H1 (cell line): ENCODE measurements around the gene ENPP5. TPM values are rescaled to one million over a fixed set of nuclear protein-coding genes. Genes with fewer than 3 reads are reported as not detected.

Experiments used
- CTCF ChIA-PET: fragments of 300-600 bp; sonication (Branson Sonifier 250); formaldehyde crosslinking; loops from one replicate; lab custom pipeline; 2021; ENCODE audit not compliant: partially characterized antibody; lab: Charles Lee
- POLR2A ChIA-PET: fragments of 300-600 bp; sonication (Branson Sonifier 250); formaldehyde crosslinking; loops from one replicate; lab custom pipeline; 2021; ENCODE audit warnings: inconsistent platforms; ENCODE audit not compliant: partially characterized antibody; lab: Charles Lee
- DNase-seq, 2 experiments: peaks; one replicate each; pipeline versions ENCODE4 v3.0.0 to v3.0.0-alpha.2; 2010 to 2022; ENCODE audit warnings: low spot score in 2 of 2, low read depth in 1 of 2, mixed read lengths in 1 of 2
- FAIRE-seq: peaks from 2 replicates; lab custom pipeline; 2011; peaks lifted over from hg19 to GRCh38; lab: Jason Lieb, UNC
- H2AFZ ChIP-seq: 2 replicates; pipeline ENCODE4 v1.8.1; 2012; ENCODE audit warnings: low read length, inconsistent platforms
- H2AK5ac ChIP-seq: 2 replicates; pipeline ENCODE4 v1.6.1; 2013; ENCODE audit warnings: low read depth, low read length
- H2BK120ac ChIP-seq: replicated peaks from 2 replicates; pipeline ENCODE3; 2013; ENCODE audit warnings: low read depth, low read length, inconsistent platforms
- H2BK12ac ChIP-seq: 2 replicates; pipeline ENCODE4 v1.6.1; 2013; ENCODE audit warnings: low read depth, low read length
- H2BK15ac ChIP-seq: 2 replicates; pipeline ENCODE4 v1.6.1; 2013; ENCODE audit warnings: low read length
- H2BK20ac ChIP-seq: 2 replicates; pipeline ENCODE4 v1.6.1; 2013; ENCODE audit warnings: low read length
- H2BK5ac ChIP-seq: 2 replicates; pipeline ENCODE4 v1.6.1; 2013; ENCODE audit warnings: low read depth, low read length
- H3K14ac ChIP-seq: 2 replicates; pipeline ENCODE4 v1.6.1; 2013; ENCODE audit warnings: inconsistent platforms; ENCODE audit not compliant: insufficient read length
- H3K18ac ChIP-seq: 2 replicates; pipeline ENCODE4 v1.6.1; 2013; ENCODE audit warnings: low read length; ENCODE audit errors: extremely low read depth
- H3K23ac ChIP-seq: 2 replicates; pipeline ENCODE4 v1.6.1; 2013; ENCODE audit warnings: inconsistent platforms; ENCODE audit not compliant: insufficient read length
- H3K23me2 ChIP-seq: 2 replicates; pipeline ENCODE4 v1.6.1; 2013; ENCODE audit warnings: low read depth, low read length
- H3K27ac ChIP-seq: 2 replicates; pipeline ENCODE4 v1.6.1; 2011; ENCODE audit warnings: low read depth, low read length, inconsistent platforms
- H3K27me3 ChIP-seq, 4 experiments: replicated peaks in 1 of 4; 1 replicate in 1 of 4; 2 replicates in 3 of 4; pipeline versions ENCODE4 v1.6.1 to v1.8.1; 2011 to 2013; ENCODE audit warnings: low read length in 3 of 4, mild to moderate bottlenecking in 3 of 4, inconsistent platforms in 2 of 4, mixed read lengths in 2 of 4, moderate library complexity in 1 of 4; ENCODE audit not compliant: control insufficient read depth in 3 of 4, insufficient read depth in 3 of 4; ENCODE audit errors: extremely low read depth in 1 of 4
- H3K36me3 ChIP-seq, 4 experiments: 2 replicates each; pipeline versions ENCODE4 v1.6.1 to v1.8.1; 2011 to 2013; ENCODE audit warnings: mild to moderate bottlenecking in 4 of 4, low read length in 3 of 4, moderate library complexity in 2 of 4, control low read depth in 1 of 4, inconsistent platforms in 1 of 4; ENCODE audit not compliant: insufficient read depth in 4 of 4, control insufficient read depth in 2 of 4
- H3K4ac ChIP-seq: replicated peaks from 2 replicates; pipeline ENCODE3; 2013; ENCODE audit warnings: low read length, low read depth, mixed read lengths, inconsistent platforms; ENCODE audit not compliant: insufficient read length
- H3K4me1 ChIP-seq, 4 experiments: replicated peaks in 1 of 4; 1 replicate in 1 of 4; 2 replicates in 3 of 4; pipeline versions ENCODE4 v1.6.1 to v1.8.1; 2011 to 2013; ENCODE audit warnings: low read length in 3 of 4, inconsistent platforms in 2 of 4, mixed read lengths in 1 of 4; ENCODE audit not compliant: insufficient read depth in 4 of 4, control insufficient read depth in 3 of 4
- H3K4me2 ChIP-seq, 2 experiments: 2 replicates each; pipeline versions ENCODE4 v1.6.1 to v1.8.1; 2011 to 2013; ENCODE audit warnings: low read depth in 2 of 2, low read length in 2 of 2, control low read depth in 1 of 2, inconsistent platforms in 1 of 2, mild to moderate bottlenecking in 1 of 2; ENCODE audit not compliant: insufficient read depth in 1 of 2
- H3K4me3 ChIP-seq, 4 experiments: fragments of 200-600, 300-600 bp in 1 of 4; sonication (generic), shearing (Covaris generic), sonication (Bioruptor Twin) in 1 of 4; 2 replicates each; pipeline versions ENCODE4 v1.5.1 to v1.8.1; 2011 to 2016; ENCODE audit warnings: low read length in 4 of 4, low read depth in 3 of 4, control low read depth in 2 of 4, inconsistent platforms in 2 of 4, mild to moderate bottlenecking in 2 of 4, mixed read lengths in 1 of 4, moderate library complexity in 1 of 4; ENCODE audit not compliant: insufficient read depth in 2 of 4; ENCODE audit errors: extremely low read depth in 1 of 4
- H3K56ac ChIP-seq: replicated peaks from 2 replicates; pipeline ENCODE3; 2013; ENCODE audit warnings: low read depth, mild to moderate bottlenecking, mixed read lengths, low read length, inconsistent platforms; ENCODE audit not compliant: insufficient read length
- H3K79me1 ChIP-seq: 2 replicates; pipeline ENCODE4 v1.6.1; 2013; ENCODE audit warnings: low read depth, low read length, control low read depth
- H3K79me2 ChIP-seq, 2 experiments: 2 replicates each; pipeline versions ENCODE4 v1.6.1 to v1.8.1; 2012 to 2013; ENCODE audit warnings: low read length in 2 of 2, mild to moderate bottlenecking in 2 of 2, inconsistent platforms in 1 of 2; ENCODE audit not compliant: insufficient read depth in 2 of 2, control insufficient read depth in 1 of 2
- H3K9ac ChIP-seq, 4 experiments: replicated peaks in 1 of 4; 1 replicate in 1 of 4; 2 replicates in 3 of 4; pipeline versions ENCODE4 v1.6.1 to v1.8.1; 2011 to 2013; ENCODE audit warnings: low read depth in 3 of 4, low read length in 3 of 4, control low read depth in 2 of 4, mild to moderate bottlenecking in 2 of 4, moderate library complexity in 2 of 4, inconsistent platforms in 1 of 4; ENCODE audit errors: extremely low read depth in 1 of 4
- H3K9me3 ChIP-seq, 2 experiments: 2 replicates each; pipeline versions ENCODE4 v1.6.1 to v1.8.1; 2012 to 2013; ENCODE audit warnings: mild to moderate bottlenecking in 2 of 2, moderate library complexity in 2 of 2, control low read depth in 1 of 2, inconsistent platforms in 1 of 2, low read depth in 1 of 2, low read length in 1 of 2, mixed read lengths in 1 of 2; ENCODE audit not compliant: insufficient read depth in 2 of 2
- H4K20me1 ChIP-seq, 2 experiments: replicated peaks in 1 of 2; 2 replicates each; pipeline versions ENCODE3 to v1.8.1; 2011 to 2013; ENCODE audit warnings: inconsistent platforms in 2 of 2, low read length in 2 of 2, mild to moderate bottlenecking in 1 of 2; ENCODE audit not compliant: insufficient read depth in 2 of 2, control insufficient read depth in 1 of 2
- H4K5ac ChIP-seq: 2 replicates; pipeline ENCODE4 v1.6.1; 2013; ENCODE audit warnings: low read length, low read depth, mixed read lengths, inconsistent platforms; ENCODE audit not compliant: insufficient read length
- H4K8ac ChIP-seq: 2 replicates; pipeline ENCODE4 v1.8.0; 2013; ENCODE audit warnings: mild to moderate bottlenecking, moderate library complexity, low read length, inconsistent platforms; ENCODE audit not compliant: insufficient read depth; ENCODE audit errors: extremely low read depth
- H4K91ac ChIP-seq: replicated peaks from 2 replicates; pipeline ENCODE3; 2013; ENCODE audit warnings: low read length, mixed read lengths, inconsistent platforms; ENCODE audit not compliant: insufficient read length
- CBX5 ChIP-seq: fragments of 300-800, 300-1000 bp; sonication (generic); IDR thresholded peaks from 2 replicates; pipeline ENCODE4 v1.7.1; 2016; ENCODE audit warnings: antibody characterized with exemption, low read length, low read depth
- FOSL1 ChIP-seq: IDR thresholded peaks from 2 replicates; pipeline ENCODE4 v1.6.1; 2011; ENCODE audit warnings: mild to moderate bottlenecking, low read depth, low read length, moderate library complexity; ENCODE audit not compliant: insufficient read depth
- HDAC2 ChIP-seq, 2 experiments: fragments of 300-600 bp in 1 of 2; sonication (generic) in 1 of 2; IDR thresholded peaks; 2 replicates each; pipeline ENCODE4 v1.6.1; 2011 to 2012; ENCODE audit warnings: low read depth in 2 of 2, low read length in 2 of 2, mild to moderate bottlenecking in 2 of 2, moderate library complexity in 2 of 2, borderline replicate concordance in 1 of 2, inconsistent platforms in 1 of 2
- HDAC6 ChIP-seq: IDR thresholded peaks from one replicate; pipeline ENCODE4 v1.7.1; 2012; ENCODE audit warnings: low read depth, mild to moderate bottlenecking, inconsistent platforms, low read length, moderate library complexity
- JUND ChIP-seq: IDR thresholded peaks from 2 replicates; pipeline ENCODE4 v1.6.1; 2011; ENCODE audit warnings: mild to moderate bottlenecking, improper control_type of control experiment, low read length
- KDM4A ChIP-seq: IDR thresholded peaks from one replicate; pipeline ENCODE4 v1.7.1; 2012; ENCODE audit warnings: low read depth, mild to moderate bottlenecking, moderate library complexity, low read length, inconsistent platforms; ENCODE audit not compliant: severe bottlenecking
- MAFK ChIP-seq: IDR thresholded peaks from 2 replicates; pipeline ENCODE4 v1.6.1; 2012; ENCODE audit warnings: low read depth, mild to moderate bottlenecking, improper control_type of control experiment, low read length
- NANOG ChIP-seq: IDR thresholded peaks from 2 replicates; pipeline ENCODE4 v1.6.1; 2011; ENCODE audit warnings: low read length, low read depth, mild to moderate bottlenecking, inconsistent platforms; ENCODE audit not compliant: insufficient read depth, poor library complexity, severe bottlenecking
- SIN3A ChIP-seq, 2 experiments: IDR thresholded peaks in 1 of 2; conservative IDR thresholded peaks in 1 of 2; 2 replicates each; pipeline ENCODE4 v1.6.1; 2011 to 2012; ENCODE audit warnings: low read length in 2 of 2, improper control_type of control experiment in 1 of 2, low read depth in 1 of 2, mild to moderate bottlenecking in 1 of 2
- TCF12 ChIP-seq: IDR thresholded peaks from 2 replicates; pipeline ENCODE4 v1.6.1; 2011; ENCODE audit warnings: low read depth, mild to moderate bottlenecking, low read length
- WGBS, 2 experiments: shearing (Covaris generic) in 1 of 2; methylation state at CpG; one replicate each; pipeline versions ENCODE4 v1.1.6 to v1.1.7; 2013 to 2015; ENCODE audit warnings: low lambda C conversion rate in 2 of 2, mixed read lengths in 2 of 2, inconsistent platforms in 1 of 2, low coverage in 1 of 2, missing lambda C conversion rate in 1 of 2; ENCODE audit not compliant: insufficient replicate concordance in 2 of 2, insufficient coverage in 1 of 2, insufficient read length in 1 of 2; ENCODE audit errors: extremely low coverage in 1 of 2, missing lambda C conversion rate in 1 of 2; 5-methylcytosine and 5-hydroxymethylcytosine counted together
- polyA plus RNA-seq, 7 experiments: library from polyadenylated mRNA; depleted of rRNA in 3 of 7; stranded (reverse) in 5 of 7; unstranded in 2 of 7; fragments of >200 nt in 5 of 7; fragments of 200-250 nt in 2 of 7; gene quantifications; 1 replicate in 5 of 7; 2 replicates in 1 of 7; 4 replicates in 1 of 7; pipeline versions ENCODE4 v1.2.1 to v1.2.3, GENCODE V29; 2011 to 2013; ENCODE audit warnings: missing spikeins in 2 of 7, mixed read lengths in 2 of 7
- total RNA-seq: library from RNA; stranded (reverse); fragmentation: NEBNext Ultra II Directional; extraction: Animal tissue kit (Norgen Biotek cat#: 25700); gene quantifications from 2 replicates; pipeline ENCODE4 v1.2.1, GENCODE V29; 2021
- TF ChIP-seq, protein P1 (sequence below): IDR thresholded peaks from 2 replicates; pipeline ENCODE4 v1.6.1; 2011; ENCODE audit warnings: low read length, improper control_type of control experiment

ENPP5 gene
- total and polyA plus RNA-seq, 2 of the 8 experiments (the other 6 are each of a cell fraction or from before 2014, with no cell fraction given): 5.1 to 7.6 TPM

DNA sequence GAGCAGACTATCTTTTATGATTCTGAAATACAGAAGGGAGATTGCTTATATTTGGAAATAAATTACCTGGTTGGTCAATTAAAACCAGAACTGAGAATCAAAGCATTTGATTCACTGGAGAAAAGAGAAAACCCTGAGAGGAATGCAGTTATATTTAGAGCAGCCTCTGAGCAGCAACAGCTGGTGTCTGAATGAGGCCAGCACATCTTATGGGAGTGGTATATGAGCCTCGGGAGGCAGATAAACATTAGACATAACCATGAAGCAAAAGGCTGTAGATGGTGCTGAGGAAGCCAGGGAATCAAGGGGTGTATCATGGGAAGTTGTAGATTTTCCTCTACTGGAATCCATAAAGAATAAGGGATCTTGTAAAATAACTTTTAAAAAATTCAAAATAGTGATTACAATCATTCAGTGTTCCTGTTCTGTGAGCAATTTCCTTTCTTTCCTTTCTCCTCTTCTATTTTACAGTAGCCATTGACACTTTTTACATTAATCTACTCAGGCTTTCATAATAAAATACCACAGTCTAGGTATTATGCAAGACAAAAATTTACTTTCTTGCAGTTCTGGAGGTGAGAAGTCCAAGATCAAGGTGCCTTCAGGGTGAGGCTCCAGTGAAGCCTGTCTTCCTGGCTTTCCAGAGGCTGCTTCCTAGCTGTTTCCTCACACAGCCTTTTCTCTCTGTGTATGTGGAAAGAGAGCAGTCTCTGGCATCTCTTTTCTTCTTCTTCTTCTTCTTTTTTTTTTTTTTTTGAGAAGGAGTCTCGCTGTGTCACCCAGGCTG lies 32.8 kb upstream of the ENPP5 start:
- Histone ChIP-seq H3K36me3 (no peaks in the 10 kb centered on the region), H2BK5ac (no peak overlapping the region), H4K8ac (no peak overlapping the region), H3K4me3 (no peak overlapping the region), H2BK12ac (no peak overlapping the region), H4K5ac (no peak overlapping the region), H3K79me2 (no peaks in the 10 kb centered on the region), H3K27me3 (no peaks in the 10 kb centered on the region), H3K23me2 (no peaks in the 10 kb centered on the region), H3K79me1 (no peaks in the 10 kb centered on the region), H3K23ac (no peak overlapping the region), H3K18ac (no peak overlapping the region), H2BK20ac (no peak overlapping the region), H3K27ac (no peak overlapping the region), H3K9ac (no peak overlapping the region), H3K4me2 (no peak overlapping the region), H2BK15ac (no peak overlapping the region), H3K14ac (no peak overlapping the region), H2AFZ (no peak overlapping the region), H4K20me1 (no peaks in the 10 kb centered on the region), H3K4ac (no peak overlapping the region), H2BK120ac (no peak overlapping the region), H3K9me3 (peaks cover 0 to 2% of the 10 kb centered on the region in 2 experiments; a peak in 2 of 4 replicates), H2AK5ac (no peak overlapping the region), H3K56ac (no peak overlapping the region), H4K91ac (no peak overlapping the region), H3K4me1 (no peaks in the 10 kb centered on the region)
- FAIRE-seq (no peak), DNase-seq (no peak)
- ChIA-PET POLR2A (no interaction called here), CTCF (interaction anchor here (1.4 kb wide), 1 partner anchor 17 kb away, joined by 4 read pairs; no protein-coding TSS in a partner anchor)
- 85% methylated on average over 1 of the region's 2 CpGs; no CpG with 5 or more reads in 1 of the 2 experiments for WGBS, 2 experiments
- TF ChIP-seq, protein P1, sequence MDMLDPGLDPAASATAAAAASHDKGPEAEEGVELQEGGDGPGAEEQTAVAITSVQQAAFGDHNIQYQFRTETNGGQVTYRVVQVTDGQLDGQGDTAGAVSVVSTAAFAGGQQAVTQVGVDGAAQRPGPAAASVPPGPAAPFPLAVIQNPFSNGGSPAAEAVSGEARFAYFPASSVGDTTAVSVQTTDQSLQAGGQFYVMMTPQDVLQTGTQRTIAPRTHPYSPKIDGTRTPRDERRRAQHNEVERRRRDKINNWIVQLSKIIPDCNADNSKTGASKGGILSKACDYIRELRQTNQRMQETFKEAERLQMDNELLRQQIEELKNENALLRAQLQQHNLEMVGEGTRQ: no peak
- TF ChIP-seq JUND: no peak
- TF ChIP-seq KDM4A: no peak
- no peak for TF ChIP-seq FOSL1
- no peak for TF ChIP-seq CBX5
- no peak for TF ChIP-seq NANOG
- no peak for TF ChIP-seq MAFK
- TF ChIP-seq HDAC6: no peak
- no peak for TF ChIP-seq SIN3A (conservative IDR thresholded peaks at IDR 0.05 in 1 of 2, IDR thresholded peaks at IDR 0.05 in 1 of 2; ENCODE audit: low read depth in 1 of 2, low read length in 2 of 2)
- no peak for TF ChIP-seq TCF12
- no peak for TF ChIP-seq HDAC2 (IDR thresholded peaks at IDR 0.05; ENCODE audit: borderline replicate concordance in 1 of 2, low read depth in 2 of 2, low read length in 2 of 2)
